ENCODE data around the gene ZNF609.

Gene ZNF609

GRCh38 chr15:64731012-64731804, 270.8 kb downstream of the ZNF609 start:
- DNase-seq (ENCODE audit: low spot score) = peak; percentile 82

- DNase-seq (ENCODE audit: low spot score) = no peak
These were observed 271.4 kb downstream of the ZNF609 start for GRCh38 chr15:64731805-64732151.

GRCh38 chr15:64732156-64732860, 271.9 kb downstream of the ZNF609 start:
- DNase-seq (ENCODE audit: low spot score) = no peak
